K562 (cell line): ENCODE data around the gene OR7G1. TPM values are rescaled to one million over a fixed set of nuclear protein-coding genes. Genes with fewer than 3 reads are reported as not detected.

ENCODE experiments used
- ATAC-seq: fragments of 200-7000 bp; cut with Tn5 transposase; 3 replicates; pipeline ENCODE4 v1.9.1; 2020; ENCODE audit warnings: moderate library complexity
- BruUV-seq: library from RNA; stranded (reverse); fragments of 400-500 nt; replicated peaks from 2 replicates; lab custom pipeline; 2021; lab: Mats Ljungman, UMichigan
- CTCF ChIA-PET: fragments of 300-600 bp; formaldehyde crosslinking; extraction: SDS; loops from one replicate; lab custom pipeline; 2021; ENCODE audit warnings: low intra/inter-chr PET ratio; lab: Yijun Ruan, JAX
- POLR2A ChIA-PET: fragments of 300-600, 350-650 bp; sonication (Branson Sonifier 250); formaldehyde crosslinking; extraction: SDS; loops from one replicate; lab custom pipeline; 2021; ENCODE audit warnings: antibody characterized with exemption, inconsistent platforms; lab: Yijun Ruan, JAX
- DNase-seq, 4 experiments: peaks; one replicate each; pipeline versions ENCODE4 v3.0.0 to v3.0.0-alpha.2; 2011 to 2018; ENCODE audit warnings: low spot score in 3 of 4, mixed read lengths in 3 of 4; ENCODE audit errors: extremely low read depth in 1 of 4
- FAIRE-seq: peaks from 2 replicates; lab custom pipeline; 2011; peaks lifted over from hg19 to GRCh38; lab: Jason Lieb, UNC
- H2AFZ ChIP-seq: 2 replicates; pipeline ENCODE4 v1.6.0; 2011; ENCODE audit warnings: low read depth, low read length, control low read depth, inconsistent platforms
- H3K27ac ChIP-seq: fragments of 200-600 bp; 3 replicates; pipeline ENCODE4 v1.8.0; 2011; ENCODE audit warnings: low read depth, mild to moderate bottlenecking, control low read depth, inconsistent platforms, low read length, moderate library complexity, mixed read lengths; ENCODE audit errors: extremely low read depth
- H3K27me3 ChIP-seq, 2 experiments: fragments of 300-600 bp in 1 of 2; 2 replicates in 1 of 2; 3 replicates in 1 of 2; pipeline versions ENCODE4 v1.6.0 to v1.8.0; 2011; ENCODE audit warnings: inconsistent platforms in 2 of 2, low read length in 2 of 2, mild to moderate bottlenecking in 1 of 2, mixed read lengths in 1 of 2, moderate library complexity in 1 of 2; ENCODE audit not compliant: control insufficient read depth in 2 of 2, insufficient read depth in 2 of 2
- H3K36me3 ChIP-seq: fragments of 300-600 bp; 3 replicates; pipeline ENCODE4 v1.8.0; 2011; ENCODE audit warnings: mild to moderate bottlenecking, low read length, inconsistent platforms; ENCODE audit not compliant: control insufficient read depth, insufficient read depth
- H3K4me1 ChIP-seq, 2 experiments: fragments of 200-600 bp in 1 of 2; replicated peaks in 1 of 2; 2 replicates in 1 of 2; 3 replicates in 1 of 2; pipeline versions ENCODE4 v1.5.1 to v1.8.0; 2011; ENCODE audit warnings: inconsistent platforms in 2 of 2, low read length in 2 of 2, mild to moderate bottlenecking in 1 of 2, mixed read lengths in 1 of 2, moderate library complexity in 1 of 2; ENCODE audit not compliant: control insufficient read depth in 2 of 2, insufficient read depth in 2 of 2
- H3K4me2 ChIP-seq: 2 replicates; pipeline ENCODE4 v1.6.1; 2011; ENCODE audit warnings: low read length, control low read depth, inconsistent platforms, mixed read lengths; ENCODE audit not compliant: insufficient read depth
- H3K4me3 ChIP-seq: fragments of 200-600 bp; sonication (generic), shearing (Covaris generic); 2 replicates; pipeline ENCODE4 v1.5.1; 2016; ENCODE audit warnings: control low read depth, inconsistent platforms
- H3K79me2 ChIP-seq: fragments of 200-600 bp; 3 replicates; pipeline ENCODE4 v1.8.0; 2011; ENCODE audit warnings: low read length, inconsistent platforms; ENCODE audit not compliant: control insufficient read depth, insufficient read depth
- H3K9ac ChIP-seq, 2 experiments: 2 replicates each; pipeline versions ENCODE4 v1.6.0 to v1.6.1; 2011; ENCODE audit warnings: low read depth in 2 of 2, low read length in 2 of 2, control low read depth in 1 of 2, inconsistent platforms in 1 of 2, mild to moderate bottlenecking in 1 of 2, mixed read lengths in 1 of 2; ENCODE audit not compliant: insufficient read depth in 1 of 2
- H3K9me1 ChIP-seq: one replicate; pipeline ENCODE4 v1.6.0; 2011; ENCODE audit warnings: inconsistent platforms, mild to moderate bottlenecking, low read length, moderate library complexity; ENCODE audit not compliant: control insufficient read depth, insufficient read depth
- H3K9me3 ChIP-seq: replicated peaks from 2 replicates; pipeline ENCODE4 v1.5.1; 2011; ENCODE audit warnings: low read depth, low read length, inconsistent platforms; ENCODE audit not compliant: control insufficient read depth, insufficient read depth
- H4K20me1 ChIP-seq: replicated peaks from 2 replicates; pipeline ENCODE4 v1.6.1; 2011; ENCODE audit warnings: low read length, inconsistent platforms, mixed read lengths; ENCODE audit not compliant: control insufficient read depth, insufficient read depth
- BCLAF1 ChIP-seq, 2 experiments: fragments of 450-650 bp in 1 of 2; IDR thresholded peaks; 2 replicates each; pipeline ENCODE4 v1.6.1; 2011 to 2017; ENCODE audit warnings: low read depth in 2 of 2, antibody characterized with exemption in 1 of 2, borderline replicate concordance in 1 of 2, low read length in 1 of 2, mild to moderate bottlenecking in 1 of 2, mixed read lengths in 1 of 2; ENCODE audit not compliant: control insufficient read depth in 1 of 2
- CBFB ChIP-seq: sonication (generic); formaldehyde crosslinking; IDR thresholded peaks from 2 replicates; pipeline ENCODE4 v1.4.0; 2020; ENCODE audit warnings: mild to moderate bottlenecking, missing genetic modification reagents
- MCM7 ChIP-seq, 2 experiments: fragments of 450-650 bp; IDR thresholded peaks; 2 replicates each; pipeline ENCODE4 v1.6.1; 2016 to 2018
- NCOA6 ChIP-seq: fragments of 450-650 bp; IDR thresholded peaks from 2 replicates; pipeline ENCODE4 v1.6.1; 2017; ENCODE audit warnings: mild to moderate bottlenecking
- NFATC3 ChIP-seq: fragments of 450-650 bp; IDR thresholded peaks from 2 replicates; pipeline ENCODE4 v1.6.1; 2017; ENCODE audit warnings: mild to moderate bottlenecking
- NFE2L1 ChIP-seq: fragments of 450-650 bp; IDR thresholded peaks from 2 replicates; pipeline ENCODE4 v1.6.1; 2016; ENCODE audit warnings: missing genetic modification characterization, low read depth, mild to moderate bottlenecking, missing compliant biosample characterization, moderate library complexity, borderline replicate concordance
- NR2C2 ChIP-seq, 2 experiments: fragments of 200-800 bp in 1 of 2; sonication (Bioruptor generic) in 1 of 2; sonication (generic) in 1 of 2; formaldehyde crosslinking in 1 of 2; IDR thresholded peaks; 2 replicates each; pipeline versions ENCODE4 v1.6.1 to v1.8.0; 2016 to 2022; ENCODE audit warnings: mild to moderate bottlenecking in 1 of 2, missing compliant biosample characterization in 1 of 2, missing genetic modification characterization in 1 of 2, missing genetic modification reagents in 1 of 2
- NRF1 ChIP-seq, 2 experiments: fragments of 450-650 bp; IDR thresholded peaks in 1 of 2; conservative IDR thresholded peaks in 1 of 2; 2 replicates each; pipeline ENCODE4 v1.6.1; 2014; ENCODE audit warnings: mild to moderate bottlenecking in 2 of 2
- PML ChIP-seq: IDR thresholded peaks from 2 replicates; pipeline ENCODE4 v1.6.1; 2012; ENCODE audit warnings: low read length, inconsistent platforms
- POLR2B ChIP-seq: fragments of 450-650 bp; IDR thresholded peaks from 2 replicates; pipeline ENCODE4 v1.6.1; 2018; ENCODE audit warnings: low read depth; ENCODE audit not compliant: partially characterized antibody
- RCOR1 ChIP-seq, 2 experiments: IDR thresholded peaks; 2 replicates each; pipeline ENCODE4 v1.6.1; 2012; ENCODE audit warnings: low read depth in 2 of 2, low read length in 2 of 2, borderline replicate concordance in 1 of 2, improper control_type of control experiment in 1 of 2
- TARDBP ChIP-seq: fragments of 450-650 bp; IDR thresholded peaks from 2 replicates; pipeline ENCODE4 v1.6.1; 2016
- TOE1 ChIP-seq, 2 experiments: fragments of 450-650 bp in 1 of 2; sonication (generic) in 1 of 2; formaldehyde crosslinking in 1 of 2; IDR thresholded peaks; 2 replicates each; pipeline versions ENCODE4 v1.7.1 to v1.8.0; 2016 to 2022; ENCODE audit warnings: borderline replicate concordance in 2 of 2, mild to moderate bottlenecking in 2 of 2, antibody characterized with exemption in 1 of 2, inconsistent platforms in 1 of 2, low read depth in 1 of 2, missing genetic modification reagents in 1 of 2, moderate library complexity in 1 of 2
- TRIM24 ChIP-seq, 2 experiments: fragments of 450-650 bp; IDR thresholded peaks; 2 replicates each; pipeline ENCODE4 v1.6.1; 2016
- USF1 ChIP-seq: sonication (generic); formaldehyde crosslinking; IDR thresholded peaks from 2 replicates; pipeline ENCODE4 v1.9.0; 2022; ENCODE audit warnings: mild to moderate bottlenecking, missing genetic modification reagents
- ZNF146 ChIP-seq: IDR thresholded peaks from one replicate; pipeline ENCODE4 v1.6.1; 2018; ENCODE audit warnings: missing compliant biosample characterization; ENCODE audit not compliant: unreplicated experiment
- ZNF436 ChIP-seq: fragments of 250-450, 450-650 bp; sonication (Bioruptor Pico); formaldehyde crosslinking; IDR thresholded peaks from 2 replicates; pipeline ENCODE4 v1.7.0; 2020; ENCODE audit warnings: mild to moderate bottlenecking
- WGBS: fragments of 100-300 bp; shearing (Covaris generic); methylation state at CpG from one replicate; pipeline ENCODE4 v1.1.6; 2016; ENCODE audit warnings: low coverage, mixed read lengths; ENCODE audit not compliant: insufficient coverage; ENCODE audit errors: missing lambda C conversion rate; 5-methylcytosine and 5-hydroxymethylcytosine counted together
- in situ Hi-C: fragments of 300-500 bp; cut with MboI; formaldehyde crosslinking; loops from 4 replicates; pipeline ENCODE4 v1.15.0; 2018; ENCODE audit warnings: inconsistent platforms, mixed read lengths
- intact Hi-C: fragments of 100-400 bp; cut with micrococcal nuclease; formaldehyde crosslinking; loops from 2 replicates; pipeline ENCODE4 v1.14.2; 2022
- polyA plus RNA-seq, 8 experiments: library from polyadenylated mRNA; depleted of rRNA in 4 of 8; stranded (reverse) in 5 of 8; unstranded in 3 of 8; fragments of >200 nt; fragmentation: Nextera tagmentation in 2 of 8; fragmentation: Illumina TruSeq in 1 of 8; extraction: Ambion mirVana in 2 of 8; extraction: Trizol in 1 of 8; gene quantifications; 2 replicates each; pipeline versions ENCODE4 v1.2.1 to v1.2.3, GENCODE V29; 2011 to 2014; ENCODE audit warnings: inconsistent platforms in 1 of 8, missing spikeins in 1 of 8
- total RNA-seq, 7 experiments: library from RNA; depleted of rRNA in 6 of 7; stranded (reverse); fragments of >200 nt in 6 of 7; fragmentation: Illumina TruSeq in 2 of 7; extraction: Trizol in 2 of 7; gene quantifications; 2 replicates each; pipeline versions ENCODE4 v1.2.1 to v1.2.3, GENCODE V29; 2011 to 2021; ENCODE audit warnings: low replicate concordance in 1 of 7
- TF ChIP-seq, protein P1 (sequence below): conservative IDR thresholded peaks from 2 replicates; pipeline ENCODE4 v1.6.1; 2011; ENCODE audit warnings: low read depth, mild to moderate bottlenecking, low read length; ENCODE audit not compliant: control insufficient read depth
- TF ChIP-seq, protein P2 (sequence below): fragments of 250-450 bp; sonication (Bioruptor Pico); IDR thresholded peaks from 2 replicates; pipeline ENCODE4 v1.8.0; 2021; ENCODE audit warnings: moderate library complexity, mild to moderate bottlenecking, inconsistent platforms

Gene OR7G1
- total and polyA plus RNA-seq, 9 of the 15 experiments (the other 6 are each of a cell fraction or from before 2014, with no cell fraction given) = not detected

DNA sequence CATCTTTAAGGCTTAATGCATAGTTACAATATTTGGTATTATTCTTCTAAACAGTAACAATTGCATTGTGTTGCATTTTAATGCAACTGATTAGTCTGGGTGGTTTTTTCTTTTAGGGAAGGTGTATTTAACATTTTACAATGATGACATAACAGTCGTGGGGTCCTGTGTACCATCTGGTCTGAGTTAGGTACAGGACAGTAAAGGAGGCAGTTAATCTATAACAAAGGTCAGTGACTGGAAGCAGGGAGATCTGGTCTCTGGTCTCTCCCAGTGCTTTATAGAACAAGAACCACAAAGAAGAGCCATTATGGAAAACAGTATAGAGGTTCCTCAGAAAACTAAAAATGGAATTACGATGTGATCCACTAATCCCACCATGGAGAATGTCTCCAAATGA lies 5.6 kb downstream of the OR7G1 start:
- CTCF ChIA-PET = no interaction called here
- H3K9ac ChIP-seq = no peak overlapping the region
- H3K4me2 ChIP-seq = no peak overlapping the region
- FAIRE-seq (no peak), ATAC-seq (no peak), DNase-seq (no peak)
- no peaks in the 10 kb centered on the region; a peak in 1 of 5 replicates for H3K4me1 ChIP-seq
- intact Hi-C loops (no loop called here), in situ Hi-C loops (no loop called here)
- no peak overlapping the region for H2AFZ ChIP-seq
- 0% methylated on average over 2 of the region's 2 CpGs for WGBS
- H3K4me3 ChIP-seq = no peak overlapping the region
- no peaks in the 10 kb centered on the region for H3K36me3 ChIP-seq
- no peaks in the 10 kb centered on the region for H4K20me1 ChIP-seq
- POLR2A ChIA-PET = no interaction called here
- no peaks in the 10 kb centered on the region for H3K9me1 ChIP-seq
- BruUV-seq = no TSS peak
- no peaks in the 10 kb centered on the region for H3K9me3 ChIP-seq
- no peaks in the 10 kb centered on the region for H3K79me2 ChIP-seq
- H3K27me3 ChIP-seq = no peaks in the 10 kb centered on the region; a peak in 2 of 5 replicates
- H3K27ac ChIP-seq = no peak overlapping the region
- TF ChIP-seq BCLAF1 (IDR thresholded peaks at IDR 0.05; ENCODE audit: borderline replicate concordance in 1 of 2, control insufficient read depth in 1 of 2, low read depth in 2 of 2, low read length in 1 of 2) (no peak), PML (no peak), NFE2L1 (no peak), NRF1 (conservative IDR thresholded peaks at IDR 0.05 in 1 of 2, IDR thresholded peaks at IDR 0.05 in 1 of 2) (no peak), CBFB (CRISPR knock-in tag) (no peak), NFATC3 (no peak), NR2C2 (CRISPR knock-in tag; IDR thresholded peaks at IDR 0.05) (no peak), NR2C2 (tag; IDR thresholded peaks at IDR 0.05) (no peak), NCOA6 (no peak), TOE1 (IDR thresholded peaks at IDR 0.05; ENCODE audit: borderline replicate concordance) (no peak), TOE1 (CRISPR knock-in tag; IDR thresholded peaks at IDR 0.05; ENCODE audit: borderline replicate concordance, low read depth) (no peak), USF1 (no peak), POLR2B (no peak), ZNF436 (CRISPR knock-in tag) (no peak), RCOR1 (IDR thresholded peaks at IDR 0.05; ENCODE audit: borderline replicate concordance in 1 of 2, low read depth in 2 of 2, low read length in 2 of 2) (no peak), ZNF146 (no peak), MCM7 (IDR thresholded peaks at IDR 0.05) (no peak), TRIM24 (IDR thresholded peaks at IDR 0.05) (no peak), TARDBP (no peak)
- TF ChIP-seq, protein P1, sequence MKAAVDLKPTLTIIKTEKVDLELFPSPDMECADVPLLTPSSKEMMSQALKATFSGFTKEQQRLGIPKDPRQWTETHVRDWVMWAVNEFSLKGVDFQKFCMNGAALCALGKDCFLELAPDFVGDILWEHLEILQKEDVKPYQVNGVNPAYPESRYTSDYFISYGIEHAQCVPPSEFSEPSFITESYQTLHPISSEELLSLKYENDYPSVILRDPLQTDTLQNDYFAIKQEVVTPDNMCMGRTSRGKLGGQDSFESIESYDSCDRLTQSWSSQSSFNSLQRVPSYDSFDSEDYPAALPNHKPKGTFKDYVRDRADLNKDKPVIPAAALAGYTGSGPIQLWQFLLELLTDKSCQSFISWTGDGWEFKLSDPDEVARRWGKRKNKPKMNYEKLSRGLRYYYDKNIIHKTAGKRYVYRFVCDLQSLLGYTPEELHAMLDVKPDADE = no peak
- TF ChIP-seq, protein P2, sequence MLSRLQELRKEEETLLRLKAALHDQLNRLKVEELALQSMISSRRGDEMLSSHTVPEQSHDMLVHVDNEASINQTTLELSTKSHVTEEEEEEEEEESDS = no peak
